Measurements from ENCODE around the gene ZC2HC1C.

DNA sequence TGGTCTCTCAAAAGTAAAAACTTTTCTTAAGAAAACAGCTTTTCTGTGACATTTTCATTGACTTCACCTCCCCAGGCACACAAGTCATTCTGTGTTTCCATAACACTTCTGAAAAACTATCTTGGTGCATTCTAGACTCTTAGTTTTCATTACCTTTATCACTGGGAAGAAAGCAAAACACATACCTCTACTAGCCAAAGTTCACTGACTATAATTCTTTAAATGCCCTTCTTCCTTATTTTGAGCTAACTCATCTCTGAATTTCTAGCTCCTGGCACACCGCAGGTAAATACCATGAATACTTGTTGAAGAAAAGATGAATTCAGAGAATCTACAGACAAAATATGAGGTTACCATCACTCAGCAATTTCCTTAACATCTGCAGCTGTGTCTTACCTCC, 39.3 kb upstream of the ZC2HC1C start:
- TF ChIP-seq, protein P1, sequence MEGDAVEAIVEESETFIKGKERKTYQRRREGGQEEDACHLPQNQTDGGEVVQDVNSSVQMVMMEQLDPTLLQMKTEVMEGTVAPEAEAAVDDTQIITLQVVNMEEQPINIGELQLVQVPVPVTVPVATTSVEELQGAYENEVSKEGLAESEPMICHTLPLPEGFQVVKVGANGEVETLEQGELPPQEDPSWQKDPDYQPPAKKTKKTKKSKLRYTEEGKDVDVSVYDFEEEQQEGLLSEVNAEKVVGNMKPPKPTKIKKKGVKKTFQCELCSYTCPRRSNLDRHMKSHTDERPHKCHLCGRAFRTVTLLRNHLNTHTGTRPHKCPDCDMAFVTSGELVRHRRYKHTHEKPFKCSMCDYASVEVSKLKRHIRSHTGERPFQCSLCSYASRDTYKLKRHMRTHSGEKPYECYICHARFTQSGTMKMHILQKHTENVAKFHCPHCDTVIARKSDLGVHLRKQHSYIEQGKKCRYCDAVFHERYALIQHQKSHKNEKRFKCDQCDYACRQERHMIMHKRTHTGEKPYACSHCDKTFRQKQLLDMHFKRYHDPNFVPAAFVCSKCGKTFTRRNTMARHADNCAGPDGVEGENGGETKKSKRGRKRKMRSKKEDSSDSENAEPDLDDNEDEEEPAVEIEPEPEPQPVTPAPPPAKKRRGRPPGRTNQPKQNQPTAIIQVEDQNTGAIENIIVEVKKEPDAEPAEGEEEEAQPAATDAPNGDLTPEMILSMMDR (conservative IDR thresholded peaks at IDR 0.05; ENCODE audit: low read depth in 2 of 2), result no peak
- no peak for TF ChIP-seq CREB1 (CRISPR knock-in tag; IDR thresholded peaks at IDR 0.05; ENCODE audit: low read depth)
